H9 (cell line): ENCODE measurements around the gene ITCH. TPM values are rescaled to one million over a fixed set of nuclear protein-coding genes. Genes with fewer than 3 reads are reported as not detected.

Experiments used
- DNase-seq: peaks from one replicate; pipeline ENCODE4 v3.0.0-alpha.2; 2017
- H2AFZ ChIP-seq: one replicate; pipeline ENCODE4 v1.6.1; 2013; ENCODE audit warnings: mild to moderate bottlenecking, low read length, control low read depth, moderate library complexity
- H2AK5ac ChIP-seq: 2 replicates; pipeline ENCODE4 v1.6.1; 2013; ENCODE audit warnings: low read length, control low read depth, mixed read lengths; ENCODE audit not compliant: insufficient read length
- H2BK120ac ChIP-seq: one replicate; pipeline ENCODE4 v1.6.1; 2013; ENCODE audit warnings: low read depth, mild to moderate bottlenecking, low read length, control low read depth, inconsistent platforms; ENCODE audit not compliant: poor library complexity, severe bottlenecking
- H2BK12ac ChIP-seq: 2 replicates; pipeline ENCODE4 v1.6.1; 2013; ENCODE audit warnings: low read length, control low read depth, mixed read lengths, low read depth; ENCODE audit not compliant: insufficient read length
- H2BK15ac ChIP-seq: 2 replicates; pipeline ENCODE4 v1.6.1; 2013; ENCODE audit warnings: low read depth, low read length, control low read depth
- H2BK20ac ChIP-seq: one replicate; pipeline ENCODE4 v1.6.1; 2013; ENCODE audit warnings: low read depth, mild to moderate bottlenecking, low read length, control low read depth, inconsistent platforms; ENCODE audit not compliant: poor library complexity, severe bottlenecking
- H2BK5ac ChIP-seq: 2 replicates; pipeline ENCODE4 v1.6.1; 2013; ENCODE audit warnings: low read length, control low read depth, mixed read lengths; ENCODE audit not compliant: insufficient read length
- H3K14ac ChIP-seq: 2 replicates; pipeline ENCODE4 v1.6.1; 2013; ENCODE audit warnings: low read length, control low read depth; ENCODE audit not compliant: insufficient read depth
- H3K18ac ChIP-seq: 2 replicates; pipeline ENCODE4 v1.6.1; 2013; ENCODE audit warnings: low read depth, mild to moderate bottlenecking, mixed read lengths, low read length, control low read depth; ENCODE audit not compliant: insufficient read length
- H3K23ac ChIP-seq: 2 replicates; pipeline ENCODE4 v1.6.1; 2013; ENCODE audit warnings: low read length, control low read depth, mixed read lengths, low read depth; ENCODE audit not compliant: insufficient read length
- H3K23me2 ChIP-seq: 2 replicates; pipeline ENCODE4 v1.6.1; 2013; ENCODE audit warnings: low read depth, mild to moderate bottlenecking, mixed read lengths, low read length, control low read depth; ENCODE audit not compliant: insufficient read length, poor library complexity, severe bottlenecking
- H3K27ac ChIP-seq: 2 replicates; pipeline ENCODE4 v1.5.1; 2013; ENCODE audit warnings: low read length, control low read depth, mixed read lengths, low read depth; ENCODE audit not compliant: insufficient read length
- H3K27me3 ChIP-seq: 2 replicates; pipeline ENCODE4 v1.6.1; 2013; ENCODE audit warnings: low read length, control low read depth, inconsistent platforms; ENCODE audit not compliant: insufficient read depth
- H3K4ac ChIP-seq: 2 replicates; pipeline ENCODE4 v1.6.1; 2013; ENCODE audit warnings: low read depth, mild to moderate bottlenecking, control low read depth, inconsistent platforms, low read length, moderate library complexity
- H3K4me1 ChIP-seq: 2 replicates; pipeline ENCODE4 v1.6.1; 2013; ENCODE audit warnings: low read length, control low read depth, inconsistent platforms; ENCODE audit not compliant: insufficient read depth
- H3K4me2 ChIP-seq: 2 replicates; pipeline ENCODE4 v1.6.1; 2013; ENCODE audit warnings: low read length, control low read depth, mixed read lengths; ENCODE audit not compliant: insufficient read length, insufficient read depth
- H3K56ac ChIP-seq: 2 replicates; pipeline ENCODE4 v1.6.1; 2013; ENCODE audit warnings: low read depth, mild to moderate bottlenecking, mixed read lengths, low read length, control low read depth; ENCODE audit not compliant: insufficient read length
- H3K79me1 ChIP-seq: 2 replicates; pipeline ENCODE4 v1.6.1; 2013; ENCODE audit warnings: low read depth, mild to moderate bottlenecking, moderate library complexity, low read length, control low read depth, inconsistent platforms; ENCODE audit not compliant: insufficient read depth, poor library complexity, severe bottlenecking
- H3K79me2 ChIP-seq: 2 replicates; pipeline ENCODE4 v1.6.1; 2013; ENCODE audit warnings: low read length, control low read depth, inconsistent platforms; ENCODE audit not compliant: insufficient read depth
- H3K9ac ChIP-seq: 2 replicates; pipeline ENCODE4 v1.6.1; 2013; ENCODE audit warnings: low read length, control low read depth, mixed read lengths; ENCODE audit not compliant: insufficient read length; ENCODE audit errors: extremely low read depth
- H3K9me3 ChIP-seq: one replicate; pipeline ENCODE4 v1.6.1; 2013; ENCODE audit warnings: low read depth, low read length, inconsistent platforms; ENCODE audit not compliant: control insufficient read depth
- H3T11ph ChIP-seq: one replicate; pipeline ENCODE4 v1.6.1; 2013; ENCODE audit warnings: mild to moderate bottlenecking, low read length, control low read depth, inconsistent platforms
- H4K20me1 ChIP-seq: one replicate; pipeline ENCODE4 v1.6.1; 2013; ENCODE audit not compliant: control insufficient read depth, insufficient read length, insufficient read depth
- H4K5ac ChIP-seq: 2 replicates; pipeline ENCODE4 v1.6.1; 2013; ENCODE audit warnings: low read depth, mild to moderate bottlenecking, mixed read lengths, low read length, control low read depth; ENCODE audit not compliant: insufficient read length
- H4K8ac ChIP-seq: replicated peaks from 2 replicates; pipeline ENCODE4 v1.6.1; 2013; ENCODE audit warnings: low read length, control low read depth, mixed read lengths, low read depth; ENCODE audit not compliant: insufficient read length
- H4K91ac ChIP-seq: 2 replicates; pipeline ENCODE4 v1.6.1; 2013; ENCODE audit warnings: low read depth, mild to moderate bottlenecking, moderate library complexity, mixed read lengths, low read length, control low read depth; ENCODE audit not compliant: insufficient read length
- H3K27ac Mint-ChIP-seq, 3 experiments: 2 replicates in 2 of 3; 3 replicates in 1 of 3; pipeline ENCODE4 v1.8.0; 2020 to 2021; ENCODE audit warnings: mixed read lengths in 3 of 3, mild to moderate bottlenecking in 1 of 3, moderate library complexity in 1 of 3
- H3K27me3 Mint-ChIP-seq: 2 replicates; pipeline ENCODE4 v1.8.0; 2021; ENCODE audit warnings: low read depth, mild to moderate bottlenecking, moderate library complexity, mixed read lengths
- H3K36me3 Mint-ChIP-seq, 3 experiments: 2 replicates in 2 of 3; 3 replicates in 1 of 3; pipeline ENCODE4 v1.8.0; 2020 to 2021; ENCODE audit warnings: low read depth in 3 of 3, mixed read lengths in 3 of 3; ENCODE audit not compliant: insufficient read depth in 1 of 3
- H3K4me1 Mint-ChIP-seq, 2 experiments: 2 replicates each; pipeline ENCODE4 v1.8.0; 2020; ENCODE audit warnings: mixed read lengths in 2 of 2
- H3K4me3 Mint-ChIP-seq, 2 experiments: 2 replicates in 1 of 2; 3 replicates in 1 of 2; pipeline ENCODE4 v1.8.0; 2020 to 2021; ENCODE audit warnings: mild to moderate bottlenecking in 2 of 2, mixed read lengths in 2 of 2, moderate library complexity in 1 of 2
- H3K9me3 Mint-ChIP-seq, 2 experiments: 2 replicates in 1 of 2; 3 replicates in 1 of 2; pipeline ENCODE4 v1.8.0; 2020; ENCODE audit warnings: mild to moderate bottlenecking in 2 of 2, mixed read lengths in 2 of 2, moderate library complexity in 1 of 2
- CTCF ChIP-seq: fragments of 200-600 bp; sonication (generic); conservative IDR thresholded peaks from 3 replicates; pipeline ENCODE4 v1.8.0; 2021; ENCODE audit warnings: antibody characterized with exemption, mild to moderate bottlenecking
- WGBS: extraction: QIAGEN DNeasy Blood & Tissue Kit; methylation state at CpG from one replicate; pipeline ENCODE4 v1.1.7; 2013; ENCODE audit warnings: missing lambda C conversion rate, low lambda C conversion rate, mixed read lengths; ENCODE audit not compliant: insufficient read length; ENCODE audit errors: extremely low coverage; 5-methylcytosine and 5-hydroxymethylcytosine counted together
- total RNA-seq: library from RNA; stranded (reverse); gene quantifications from 2 replicates; pipeline ENCODE4 v1.2.1, GENCODE V29; 2021

Gene ITCH
- total RNA-seq, 1 experiment from 2014 or later, result 55.9 TPM

DNA sequence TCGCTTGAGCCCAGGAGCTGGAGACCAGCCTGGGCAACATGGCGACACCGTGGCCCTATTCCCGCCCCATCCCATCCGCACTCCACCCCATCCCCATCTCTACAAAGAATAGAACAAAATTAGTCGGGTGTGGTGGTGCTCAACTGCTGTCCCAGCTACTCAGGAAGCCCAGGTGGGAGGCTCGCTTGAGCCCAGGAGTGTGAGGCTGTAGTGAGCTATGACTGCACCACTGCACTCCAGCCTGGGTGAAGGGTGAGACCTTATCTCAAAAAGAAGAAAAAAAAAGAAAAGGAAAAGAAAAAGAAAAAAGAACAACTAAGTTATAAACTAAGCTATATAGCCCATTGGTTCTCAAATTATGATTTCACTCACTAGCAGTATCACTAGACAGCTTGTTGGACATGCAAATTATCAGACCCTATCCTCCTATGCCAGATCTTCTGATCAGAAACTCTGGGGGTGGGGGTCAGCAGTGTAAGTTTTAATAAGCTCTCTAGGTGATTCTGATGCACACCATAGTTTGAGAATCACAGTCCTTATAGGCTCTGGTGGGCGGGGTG, 491 bp upstream of the ITCH start:
- Mint-ChIP-seq H3K4me1 (peaks cover 22 to 24% of the 10 kb centered on the region in 2 experiments), H3K27ac (peak overlapping the region in 1 of 3 experiments; percentile 99; a peak in 4 of 7 replicates), H3K9me3 (no peaks in the 10 kb centered on the region; a peak in 1 of 5 replicates), H3K36me3 (peaks cover 5 to 8% (median 6%) of the 10 kb centered on the region in 3 experiments; a peak in 5 of 7 replicates), H3K4me3 (peak overlapping the region; percentile 98 to 99), H3K27me3 (peaks cover 3% of the 10 kb centered on the region)
- Histone ChIP-seq H3K9ac (no peak overlapping the region), H2BK15ac (no peak overlapping the region), H3K23me2 (peaks cover 6% of the 10 kb centered on the region), H3K4me2 (no peak overlapping the region), H3K4me1 (peaks cover 3% of the 10 kb centered on the region; the same call in 1 of the 2 replicates), H4K8ac (no peak overlapping the region), H3K27me3 (no peaks in the 10 kb centered on the region), H3K56ac (no peak overlapping the region), H4K91ac (no peak overlapping the region), H3K27ac (no peak overlapping the region), H3K4ac (no peak overlapping the region), H3K79me2 (peaks cover 19% of the 10 kb centered on the region; the same call in 1 of the 2 replicates), H2BK5ac (no peak overlapping the region), H2BK120ac (no peak overlapping the region), H3K9me3 (no peaks in the 10 kb centered on the region), H3K18ac (no peak overlapping the region), H3K23ac (no peak overlapping the region), H2AK5ac (no peak overlapping the region), H2BK12ac (no peak overlapping the region), H4K20me1 (no peaks in the 10 kb centered on the region), H4K5ac (no peak overlapping the region), H3K14ac (no peak overlapping the region), H2BK20ac (no peak overlapping the region), H3T11ph (no peak overlapping the region), H2AFZ (peak overlapping the region; percentile 89), H3K79me1 (peaks cover 8% of the 10 kb centered on the region)
- no peak for DNase-seq
- no CpG with 5 or more reads among the region's 8 CpGs for WGBS
- no peak for TF ChIP-seq CTCF
